LNCaP clone FGC (cell line): ENCODE measurements around the gene HDHD5.

Experiments
- DNase-seq: peaks from one replicate; pipeline ENCODE4 v3.0.0-alpha.2; 2011; ENCODE audit warnings: low read depth
- H3K4me3 ChIP-seq: 2 replicates; pipeline ENCODE4 v1.5.1; 2011; ENCODE audit warnings: mild to moderate bottlenecking, low read depth, low read length, control low read depth
- CTCF ChIP-seq: IDR thresholded peaks from 2 replicates; pipeline ENCODE4 v1.5.1; 2012; ENCODE audit warnings: mild to moderate bottlenecking; ENCODE audit not compliant: control insufficient read depth, insufficient read depth; ENCODE audit errors: extremely low read depth

HDHD5 gene

GRCh38 chr22:17116572-17117330 is 42.3 kb downstream of the HDHD5 start:
- H3K4me3 ChIP-seq, result no peak overlapping the region
- no peak for TF ChIP-seq CTCF
- no peak for DNase-seq

- peak; percentile 63 for DNase-seq
- no peak for TF ChIP-seq CTCF
- H3K4me3 ChIP-seq, result no peak overlapping the region
Measured at GRCh38 chr22:17115945-17116565, 43.0 kb downstream of the HDHD5 start.

- no peak overlapping the region for H3K4me3 ChIP-seq
- no peak for TF ChIP-seq CTCF
- no peak for DNase-seq
Measured at GRCh38 chr22:17115236-17115635, 43.8 kb downstream of the HDHD5 start.

GRCh38 chr22:17114898-17115235 is 44.2 kb downstream of the HDHD5 start:
- TF ChIP-seq CTCF, result no peak
- H3K4me3 ChIP-seq, result no peak overlapping the region
- no peak for DNase-seq

- DNase-seq, result no peak
- TF ChIP-seq CTCF, result no peak
- no peak overlapping the region for H3K4me3 ChIP-seq
Measured at GRCh38 chr22:17114173-17114897, 44.7 kb downstream of the HDHD5 start.

GRCh38 chr22:17113600-17113999 is 45.5 kb downstream of the HDHD5 start:
- no peak for TF ChIP-seq CTCF
- H3K4me3 ChIP-seq, result no peak overlapping the region
- no peak for DNase-seq
